Astrocyte (in vitro differentiated cells and primary cell): ENCODE measurements around the gene HIRIP3. TPM values are rescaled to one million over a fixed set of nuclear protein-coding genes. Genes with fewer than 3 reads are reported as not detected.

ENCODE experiments used
- DNase-seq: peaks from one replicate; pipeline ENCODE4 v3.0.0-alpha.2; 2010; ENCODE audit warnings: low read depth
- FAIRE-seq: peaks from 2 replicates; lab custom pipeline; 2011; peaks lifted over from hg19 to GRCh38; lab: Jason Lieb, UNC
- H2AFZ ChIP-seq: 2 replicates; pipeline ENCODE4 v1.6.0; 2012; ENCODE audit warnings: low read depth, low read length, inconsistent platforms
- H3K27ac ChIP-seq: 2 replicates; pipeline ENCODE4 v1.5.1; 2011; ENCODE audit warnings: low read depth, low read length, inconsistent platforms
- H3K27me3 ChIP-seq: 2 replicates; pipeline ENCODE4 v1.6.0; 2011; ENCODE audit warnings: low read length, inconsistent platforms; ENCODE audit not compliant: insufficient read depth
- H3K36me3 ChIP-seq: 2 replicates; pipeline ENCODE4 v1.5.1; 2011; ENCODE audit warnings: low read length, inconsistent platforms; ENCODE audit not compliant: insufficient read depth
- H3K4me1 ChIP-seq: 2 replicates; pipeline ENCODE4 v1.5.1; 2011; ENCODE audit warnings: low read length, inconsistent platforms; ENCODE audit not compliant: insufficient read depth
- H3K4me2 ChIP-seq: 2 replicates; pipeline ENCODE4 v1.6.0; 2012; ENCODE audit warnings: low read length, inconsistent platforms
- H3K4me3 ChIP-seq: 2 replicates; pipeline ENCODE4 v1.5.1; 2011; ENCODE audit warnings: low read depth, mild to moderate bottlenecking, low read length, inconsistent platforms; ENCODE audit not compliant: insufficient read depth
- H3K79me2 ChIP-seq: 2 replicates; pipeline ENCODE4 v1.6.0; 2012; ENCODE audit warnings: mild to moderate bottlenecking, low read length, inconsistent platforms; ENCODE audit not compliant: insufficient read depth
- H3K9ac ChIP-seq: 2 replicates; pipeline ENCODE4 v1.6.0; 2012; ENCODE audit warnings: mild to moderate bottlenecking, low read length, inconsistent platforms
- H3K9me3 ChIP-seq: 2 replicates; pipeline ENCODE4 v1.5.1; 2012; ENCODE audit warnings: low read depth, mild to moderate bottlenecking, low read length, inconsistent platforms; ENCODE audit not compliant: insufficient read depth
- H4K20me1 ChIP-seq: 2 replicates; pipeline ENCODE4 v1.6.0; 2012; ENCODE audit warnings: low read length, inconsistent platforms; ENCODE audit not compliant: insufficient read depth
- H3K27ac Mint-ChIP-seq: one replicate; pipeline ENCODE4 v1.8.0; 2021; ENCODE audit warnings: mild to moderate bottlenecking, mixed read lengths; ENCODE audit not compliant: unreplicated experiment
- H3K27me3 Mint-ChIP-seq: one replicate; pipeline ENCODE4 v1.8.0; 2021; ENCODE audit warnings: low read depth, mixed read lengths; ENCODE audit not compliant: unreplicated experiment
- H3K36me3 Mint-ChIP-seq: one replicate; pipeline ENCODE4 v1.8.0; 2021; ENCODE audit warnings: low read depth, mixed read lengths; ENCODE audit not compliant: unreplicated experiment
- H3K4me1 Mint-ChIP-seq: one replicate; pipeline ENCODE4 v1.8.0; 2021; ENCODE audit warnings: low read depth, mixed read lengths; ENCODE audit not compliant: unreplicated experiment
- H3K4me3 Mint-ChIP-seq: one replicate; pipeline ENCODE4 v1.8.0; 2021; ENCODE audit warnings: mild to moderate bottlenecking, moderate library complexity, mixed read lengths; ENCODE audit not compliant: unreplicated experiment
- H3K9me3 Mint-ChIP-seq: one replicate; pipeline ENCODE4 v1.8.0; 2021; ENCODE audit warnings: mild to moderate bottlenecking, mixed read lengths; ENCODE audit not compliant: unreplicated experiment
- CTCF ChIP-seq: IDR thresholded peaks from 2 replicates; pipeline ENCODE4 v1.5.1; 2011; ENCODE audit warnings: low read depth, mild to moderate bottlenecking, inconsistent platforms, low read length, moderate library complexity; ENCODE audit not compliant: insufficient read depth
- EZH2 ChIP-seq: IDR thresholded peaks from 2 replicates; pipeline ENCODE4 v1.6.1; 2012; ENCODE audit warnings: mild to moderate bottlenecking, low read length, inconsistent platforms; ENCODE audit not compliant: insufficient read depth
- total RNA-seq: library from RNA; stranded (reverse); gene quantifications from 2 replicates; pipeline ENCODE4 v1.2.1, GENCODE V29; 2021

HIRIP3 gene
- total RNA-seq, 1 donor from 2014 or later, result 4.3 TPM

DNA sequence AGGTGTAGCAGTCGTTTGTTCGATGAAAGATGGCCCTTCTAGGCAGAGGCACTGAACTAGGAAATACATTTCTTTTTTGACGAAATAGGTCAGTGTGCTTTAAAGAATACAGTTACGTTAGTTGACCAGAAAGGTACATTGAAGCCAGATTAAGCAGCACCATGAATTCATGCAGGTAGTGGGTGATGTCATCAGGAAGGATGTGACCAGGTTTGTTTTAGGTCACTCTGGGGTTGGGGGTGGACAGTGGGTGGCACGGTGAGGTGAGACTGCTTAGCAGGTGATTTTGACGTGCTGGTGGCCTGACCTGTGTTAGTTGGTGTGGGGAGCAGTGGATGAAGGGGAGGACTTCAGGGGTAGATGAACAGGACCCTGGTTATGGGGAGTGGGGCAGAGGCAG lies 4.2 kb upstream of the HIRIP3 start:
- Mint-ChIP-seq H3K4me3 (peak overlapping the region; percentile 3), H3K9me3 (no peaks in the 10 kb centered on the region), H3K27me3 (no peaks in the 10 kb centered on the region), H3K27ac (no peak overlapping the region), H3K36me3 (peaks cover 5% of the 10 kb centered on the region), H3K4me1 (peaks cover 8% of the 10 kb centered on the region)
- no peak overlapping the region for H3K9ac ChIP-seq
- no peak overlapping the region for H3K27ac ChIP-seq
- H3K9me3 ChIP-seq, result no peaks in the 10 kb centered on the region
- peaks cover 6% of the 10 kb centered on the region for H3K36me3 ChIP-seq
- no peak for TF ChIP-seq CTCF
- TF ChIP-seq EZH2, result no peak
- H3K27me3 ChIP-seq, result no peaks in the 10 kb centered on the region
- H2AFZ ChIP-seq, result no peak overlapping the region
- no peak for DNase-seq
- no peak overlapping the region for H3K4me2 ChIP-seq
- H4K20me1 ChIP-seq, result peaks cover 18% of the 10 kb centered on the region
- no peak overlapping the region for H3K4me3 ChIP-seq
- H3K4me1 ChIP-seq, result peaks cover 8% of the 10 kb centered on the region
- H3K79me2 ChIP-seq, result peaks cover 18% of the 10 kb centered on the region
- no peak for FAIRE-seq

- peak overlapping the region; percentile 90 for H3K27ac ChIP-seq
- Mint-ChIP-seq H3K9me3 (no peaks in the 10 kb centered on the region), H3K4me3 (peak overlapping the region; percentile 98), H3K4me1 (peaks cover 8% of the 10 kb centered on the region), H3K36me3 (peaks cover 7% of the 10 kb centered on the region), H3K27me3 (no peaks in the 10 kb centered on the region), H3K27ac (peak overlapping the region; percentile 8)
- peaks cover 12% of the 10 kb centered on the region for H3K4me1 ChIP-seq
- TF ChIP-seq CTCF (no peak), EZH2 (no peak)
- H2AFZ ChIP-seq, result peak overlapping the region; percentile 79
- no peak for DNase-seq
- peak overlapping the region; percentile 79 for H3K4me3 ChIP-seq
- H3K27me3 ChIP-seq, result no peaks in the 10 kb centered on the region
- H3K36me3 ChIP-seq, result peaks cover 10% of the 10 kb centered on the region
- H4K20me1 ChIP-seq, result peaks cover 14% of the 10 kb centered on the region
- peak overlapping the region; percentile 86 for H3K4me2 ChIP-seq
- peak overlapping the region; percentile 87 for H3K9ac ChIP-seq
- peaks cover 18% of the 10 kb centered on the region for H3K79me2 ChIP-seq
- H3K9me3 ChIP-seq, result no peaks in the 10 kb centered on the region
- FAIRE-seq, result no peak
Measured at GRCh38 chr16:29996766-29997250, 1.4 kb upstream of the HIRIP3 start.
